D721Med (cell line): ENCODE measurements around the gene KLHDC8A.

Source experiments
- DNase-seq: peaks from one replicate; pipeline ENCODE4 v3.0.0; 2011; ENCODE audit warnings: low spot score; ENCODE audit not compliant: insufficient read length
- FAIRE-seq: peaks from 2 replicates; lab custom pipeline; 2011; peaks lifted over from hg19 to GRCh38; lab: Jason Lieb, UNC
- CTCF ChIP-seq: IDR thresholded peaks from 2 replicates; pipeline ENCODE4 v1.5.1; 2012; ENCODE audit warnings: mild to moderate bottlenecking, control low read depth; ENCODE audit not compliant: insufficient read depth; ENCODE audit errors: missing control alignments

Gene KLHDC8A

GRCh38 chr1:205293350-205294074 is 63.2 kb downstream of the KLHDC8A start:
- no peak for DNase-seq
- no peak for FAIRE-seq
- no peak for TF ChIP-seq CTCF

GRCh38 chr1:205291596-205291995 is 65.1 kb downstream of the KLHDC8A start:
- TF ChIP-seq CTCF: no peak
- no peak for FAIRE-seq
- no peak for DNase-seq

- FAIRE-seq (no peak), DNase-seq (no peak)
- no peak for TF ChIP-seq CTCF
These were observed 68.8 kb downstream of the KLHDC8A start for GRCh38 chr1:205287767-205288559.

GRCh38 chr1:205287076-205287475 is 69.6 kb downstream of the KLHDC8A start:
- no peak for FAIRE-seq
- DNase-seq: no peak
- no peak for TF ChIP-seq CTCF

- FAIRE-seq (no peak), DNase-seq (no peak)
- TF ChIP-seq CTCF: no peak
These were observed 70.3 kb downstream of the KLHDC8A start for GRCh38 chr1:205286335-205286950.
